Neuronal stem cell (in vitro differentiated cells): Measurements from ENCODE around the gene PBRM1.

Experiments
- DNase-seq: peaks from one replicate; pipeline ENCODE4 v3.0.0-alpha.2; 2013; ENCODE audit warnings: low spot score
- H2AFZ ChIP-seq: one replicate; pipeline ENCODE4 v1.6.1; 2013; ENCODE audit warnings: mild to moderate bottlenecking, low read length, inconsistent platforms
- H2AK5ac ChIP-seq: 2 replicates; pipeline ENCODE4 v1.6.1; 2013; ENCODE audit warnings: low read depth, mild to moderate bottlenecking, inconsistent platforms, low read length, moderate library complexity, mixed read lengths
- H2BK120ac ChIP-seq: 2 replicates; pipeline ENCODE4 v1.6.1; 2013; ENCODE audit warnings: low read depth, mild to moderate bottlenecking, inconsistent platforms, low read length, moderate library complexity, mixed read lengths
- H2BK12ac ChIP-seq: one replicate; pipeline ENCODE4 v1.6.1; 2013; ENCODE audit warnings: low read length, inconsistent platforms
- H2BK15ac ChIP-seq: 2 replicates; pipeline ENCODE4 v1.6.1; 2013; ENCODE audit warnings: mild to moderate bottlenecking, low read length, inconsistent platforms, mixed read lengths
- H2BK5ac ChIP-seq: one replicate; pipeline ENCODE4 v1.6.1; 2013; ENCODE audit warnings: inconsistent platforms, mild to moderate bottlenecking, low read length, moderate library complexity
- H3K14ac ChIP-seq: one replicate; pipeline ENCODE4 v1.6.1; 2013; ENCODE audit warnings: low read length, inconsistent platforms
- H3K18ac ChIP-seq: 2 replicates; pipeline ENCODE4 v1.6.1; 2013; ENCODE audit warnings: low read length, inconsistent platforms
- H3K23ac ChIP-seq: 2 replicates; pipeline ENCODE4 v1.6.1; 2013; ENCODE audit warnings: low read depth, mild to moderate bottlenecking, mixed read lengths, low read length, inconsistent platforms; ENCODE audit not compliant: poor library complexity
- H3K27ac ChIP-seq: replicated peaks from 3 replicates; pipeline ENCODE4 v1.5.1; 2013; ENCODE audit warnings: low read length, inconsistent platforms
- H3K27me3 ChIP-seq, 3 experiments: 2 replicates each; pipeline ENCODE4 v1.6.1; 2013; ENCODE audit warnings: low read length in 3 of 3, mild to moderate bottlenecking in 2 of 3, inconsistent platforms in 1 of 3, low read depth in 1 of 3, mixed read lengths in 1 of 3, moderate library complexity in 1 of 3; ENCODE audit not compliant: control insufficient read depth in 3 of 3, insufficient read depth in 3 of 3
- H3K36me3 ChIP-seq, 2 donors: replicated peaks in 1 of 2; 2 replicates each; pipeline ENCODE4 v1.6.1; 2013; ENCODE audit warnings: low read length in 2 of 2; ENCODE audit not compliant: control insufficient read depth in 2 of 2, insufficient read depth in 2 of 2
- H3K4ac ChIP-seq: 2 replicates; pipeline ENCODE4 v1.6.1; 2013; ENCODE audit warnings: inconsistent platforms, mild to moderate bottlenecking, low read length, moderate library complexity
- H3K4me1 ChIP-seq, 2 donors: 1 replicate in 1 of 2; 2 replicates in 1 of 2; pipeline ENCODE4 v1.6.1; 2013; ENCODE audit warnings: low read length in 2 of 2, low read depth in 1 of 2; ENCODE audit not compliant: control insufficient read depth in 2 of 2, insufficient read depth in 1 of 2
- H3K4me2 ChIP-seq: one replicate; pipeline ENCODE4 v1.6.1; 2013; ENCODE audit warnings: mild to moderate bottlenecking, low read length, inconsistent platforms; ENCODE audit not compliant: insufficient read depth, poor library complexity, severe bottlenecking
- H3K4me3 ChIP-seq, 2 donors: 2 replicates each; pipeline ENCODE4 v1.5.1; 2013; ENCODE audit warnings: low read length in 2 of 2, mild to moderate bottlenecking in 2 of 2, inconsistent platforms in 1 of 2, moderate library complexity in 1 of 2
- H3K79me1 ChIP-seq: one replicate; pipeline ENCODE4 v1.6.1; 2013; ENCODE audit warnings: low read depth, mild to moderate bottlenecking, inconsistent platforms, low read length, moderate library complexity
- H3K9ac ChIP-seq: one replicate; pipeline ENCODE4 v1.6.1; 2013; ENCODE audit warnings: mild to moderate bottlenecking, low read depth, low read length, inconsistent platforms; ENCODE audit not compliant: poor library complexity
- H3K9me3 ChIP-seq, 2 donors: replicated peaks in 1 of 2; 2 replicates each; pipeline versions ENCODE3 to v1.6.1; 2013; ENCODE audit warnings: low read length in 2 of 2, mild to moderate bottlenecking in 2 of 2, inconsistent platforms in 1 of 2, low read depth in 1 of 2, mixed read lengths in 1 of 2, moderate library complexity in 1 of 2; ENCODE audit not compliant: control insufficient read depth in 2 of 2, insufficient read depth in 1 of 2
- H4K8ac ChIP-seq: one replicate; pipeline ENCODE4 v1.6.1; 2013; ENCODE audit warnings: low read depth, mild to moderate bottlenecking, inconsistent platforms, low read length, moderate library complexity
- H4K91ac ChIP-seq: one replicate; pipeline ENCODE4 v1.6.1; 2013; ENCODE audit warnings: low read length, low read depth, mild to moderate bottlenecking, inconsistent platforms; ENCODE audit not compliant: poor library complexity
- WGBS, 2 donors: extraction: QIAGEN DNeasy Blood & Tissue Kit; methylation state at CpG; one replicate each; pipeline ENCODE4 v1.1.7; 2013; ENCODE audit warnings: missing lambda C conversion rate in 2 of 2, mixed read lengths in 1 of 2; ENCODE audit not compliant: insufficient read length in 2 of 2, insufficient replicate concordance in 1 of 2; ENCODE audit errors: extremely low coverage in 2 of 2; 5-methylcytosine and 5-hydroxymethylcytosine counted together

The PBRM1 gene

GRCh38 chr3:52683611-52684010 lies 2.1 kb downstream of the PBRM1 start:
- no peak overlapping the region for H2BK5ac ChIP-seq
- whole genome bisulfite sequencing, 2 donors: no CpG with 5 or more reads among the region's 6 CpGs
- H2AFZ ChIP-seq: no peak overlapping the region
- H3K79me1 ChIP-seq: peaks cover 2% of the 10 kb centered on the region
- H3K4me3 ChIP-seq: no peak overlapping the region
- no peak overlapping the region for H4K8ac ChIP-seq
- no peak overlapping the region for H3K4me2 ChIP-seq
- H2BK12ac ChIP-seq: no peak overlapping the region
- DNase-seq: no peak
- no peaks in the 10 kb centered on the region for H3K9me3 ChIP-seq
- no peak overlapping the region for H3K9ac ChIP-seq
- no peak overlapping the region for H2BK120ac ChIP-seq
- no peak overlapping the region for H3K14ac ChIP-seq
- H3K27ac ChIP-seq: no peak overlapping the region
- no peak overlapping the region for H4K91ac ChIP-seq
- no peak overlapping the region for H3K18ac ChIP-seq
- no peaks in the 10 kb centered on the region for H3K27me3 ChIP-seq
- H2AK5ac ChIP-seq: no peak overlapping the region
- peaks cover 2 to 22% of the 10 kb centered on the region in 2 donors for H3K4me1 ChIP-seq
- peaks cover 16 to 67% of the 10 kb centered on the region in 2 donors for H3K36me3 ChIP-seq
- H2BK15ac ChIP-seq: no peak overlapping the region
- no peak overlapping the region for H3K23ac ChIP-seq
- no peak overlapping the region for H3K4ac ChIP-seq

GRCh38 chr3:52682016-52682415 lies 3.7 kb downstream of the PBRM1 start:
- Histone ChIP-seq H3K23ac (no peak overlapping the region), H3K4me2 (no peak overlapping the region), H3K4ac (no peak overlapping the region), H3K79me1 (peaks cover 2% of the 10 kb centered on the region), H3K27ac (no peak overlapping the region), H4K91ac (no peak overlapping the region), H3K9me3 (no peaks in the 10 kb centered on the region), H3K18ac (no peak overlapping the region), H3K4me3 (no peak overlapping the region), H2BK12ac (no peak overlapping the region), H2BK15ac (no peak overlapping the region), H3K27me3 (no peaks in the 10 kb centered on the region), H3K9ac (no peak overlapping the region), H3K14ac (no peak overlapping the region), H2AK5ac (no peak overlapping the region), H2BK5ac (no peak overlapping the region), H4K8ac (no peak overlapping the region), H3K4me1 (peaks cover 2 to 18% of the 10 kb centered on the region in 2 donors), H2AFZ (no peak overlapping the region), H3K36me3 (peaks cover 14 to 66% of the 10 kb centered on the region in 2 donors), H2BK120ac (no peak overlapping the region)
- DNase-seq: no peak

- peaks cover 0 to 17% of the 10 kb centered on the region in 2 donors for H3K4me1 ChIP-seq
- no peak overlapping the region for H3K18ac ChIP-seq
- no peak overlapping the region for H4K8ac ChIP-seq
- WGBS, 2 donors: no CpG with 5 or more reads among the region's 3 CpGs
- no peak overlapping the region for H3K23ac ChIP-seq
- no peak for DNase-seq
- no peaks in the 10 kb centered on the region for H3K27me3 ChIP-seq
- peaks cover 2% of the 10 kb centered on the region for H3K79me1 ChIP-seq
- H2BK15ac ChIP-seq: no peak overlapping the region
- peaks cover 14 to 66% of the 10 kb centered on the region in 2 donors for H3K36me3 ChIP-seq
- H2BK12ac ChIP-seq: no peak overlapping the region
- no peak overlapping the region for H2AFZ ChIP-seq
- no peak overlapping the region for H3K4ac ChIP-seq
- no peak overlapping the region for H3K9ac ChIP-seq
- no peak overlapping the region for H2BK5ac ChIP-seq
- no peak overlapping the region for H3K4me2 ChIP-seq
- no peak overlapping the region for H2AK5ac ChIP-seq
- H3K9me3 ChIP-seq: no peaks in the 10 kb centered on the region
- H3K4me3 ChIP-seq: no peak overlapping the region
- H4K91ac ChIP-seq: no peak overlapping the region
- H3K14ac ChIP-seq: no peak overlapping the region
- H2BK120ac ChIP-seq: no peak overlapping the region
- no peak overlapping the region for H3K27ac ChIP-seq
Observed at GRCh38 chr3:52681596-52681995, 4.1 kb downstream of the PBRM1 start.

GRCh38 chr3:52679811-52680210 lies 5.9 kb downstream of the PBRM1 start:
- Histone ChIP-seq H4K8ac (no peak overlapping the region), H3K9me3 (no peaks in the 10 kb centered on the region), H2BK15ac (no peak overlapping the region), H3K18ac (no peak overlapping the region), H4K91ac (no peak overlapping the region), H3K23ac (no peak overlapping the region), H3K4ac (no peak overlapping the region), H3K27me3 (no peaks in the 10 kb centered on the region), H3K79me1 (peaks cover 2% of the 10 kb centered on the region), H3K27ac (no peak overlapping the region), H2BK5ac (no peak overlapping the region), H2AK5ac (no peak overlapping the region), H3K36me3 (peaks cover 17 to 80% of the 10 kb centered on the region in 2 donors), H3K4me3 (no peak overlapping the region), H2AFZ (no peak overlapping the region), H3K4me1 (peaks cover 0 to 17% of the 10 kb centered on the region in 2 donors), H3K9ac (no peak overlapping the region), H2BK12ac (no peak overlapping the region), H2BK120ac (no peak overlapping the region), H3K4me2 (no peak overlapping the region), H3K14ac (no peak overlapping the region)
- DNase-seq: no peak
- no CpG with 5 or more reads among the region's 1 CpG for WGBS, 2 donors
